Caco-2 (cell line): ENCODE data around the gene UNC5B. TPM values are rescaled to one million over a fixed set of nuclear protein-coding genes. Genes with fewer than 3 reads are reported as not detected.

Experiments
- BruUV-seq: library from RNA; stranded (reverse); fragments of 400-500 nt; replicated peaks from 2 replicates; lab custom pipeline; 2021; lab: Mats Ljungman, UMichigan
- CTCF ChIA-PET: fragments of 300-600 bp; sonication (Branson Sonifier 250); formaldehyde crosslinking; loops from one replicate; lab custom pipeline; 2022; ENCODE audit warnings: antibody characterized with exemption; lab: Charles Lee
- POLR2A ChIA-PET: fragments of 300-600 bp; sonication (Branson Sonifier 250); formaldehyde crosslinking; loops from one replicate; lab custom pipeline; 2022; ENCODE audit warnings: antibody characterized with exemption; lab: Charles Lee
- DNase-seq, 2 experiments: peaks; one replicate each; pipeline versions ENCODE4 v3.0.0 to v3.0.0-alpha.2; 2020 to 2022
- H3K27me3 ChIP-seq: replicated peaks from 2 replicates; pipeline ENCODE4 v1.6.0; 2011; ENCODE audit warnings: low read length; ENCODE audit not compliant: control insufficient read depth, insufficient read depth
- H3K36me3 ChIP-seq: 2 replicates; pipeline ENCODE4 v1.5.1; 2011; ENCODE audit warnings: low read length; ENCODE audit not compliant: control insufficient read depth, insufficient read depth
- H3K4me1 ChIP-seq: fragments of 250-450 bp; sonication (Bioruptor Pico); 2 replicates; pipeline ENCODE4 v1.5.1; 2020; ENCODE audit warnings: mild to moderate bottlenecking
- H3K4me3 ChIP-seq: 2 replicates; pipeline ENCODE4 v1.5.1; 2011; ENCODE audit warnings: low read depth, mild to moderate bottlenecking, control low read depth, low read length
- H3K9me3 ChIP-seq: fragments of 250-450 bp; sonication (Bioruptor Pico); 2 replicates; pipeline ENCODE4 v1.5.1; 2020; ENCODE audit warnings: mild to moderate bottlenecking, moderate library complexity
- H3K27ac Mint-ChIP-seq: one replicate; pipeline ENCODE4 v1.8.0; 2022; ENCODE audit warnings: mixed read lengths; ENCODE audit not compliant: unreplicated experiment
- H3K27me3 Mint-ChIP-seq: one replicate; pipeline ENCODE4 v1.8.0; 2022; ENCODE audit warnings: mixed read lengths; ENCODE audit not compliant: insufficient read depth, unreplicated experiment
- H3K36me3 Mint-ChIP-seq: one replicate; pipeline ENCODE4 v1.8.0; 2022; ENCODE audit warnings: mild to moderate bottlenecking, mixed read lengths; ENCODE audit not compliant: insufficient read depth, unreplicated experiment
- H3K4me1 Mint-ChIP-seq: one replicate; pipeline ENCODE4 v1.8.0; 2022; ENCODE audit warnings: low read depth, mixed read lengths; ENCODE audit not compliant: unreplicated experiment
- H3K4me3 Mint-ChIP-seq: one replicate; pipeline ENCODE4 v1.8.0; 2022; ENCODE audit warnings: mild to moderate bottlenecking, moderate library complexity, mixed read lengths; ENCODE audit not compliant: unreplicated experiment
- H3K9me3 Mint-ChIP-seq: one replicate; pipeline ENCODE4 v1.8.0; 2022; ENCODE audit warnings: mixed read lengths; ENCODE audit not compliant: unreplicated experiment
- intact Hi-C: fragments of 100-400 bp; cut with micrococcal nuclease; formaldehyde crosslinking; loops from one replicate; pipeline ENCODE4 v1.10.0; 2022; ENCODE audit not compliant: unreplicated experiment
- total RNA-seq: library from RNA; stranded (reverse); gene quantifications from 2 replicates; pipeline ENCODE4 v1.2.3, GENCODE V29; 2022
- TF ChIP-seq, protein P1 (sequence below), 2 experiments: fragments of 200-600 bp in 1 of 2; IDR thresholded peaks; 1 replicate in 1 of 2; 2 replicates in 1 of 2; pipeline versions ENCODE4 v1.5.1 to v1.8.0; 2011 to 2022; ENCODE audit warnings: antibody characterized with exemption in 1 of 2, control low read depth in 1 of 2, inconsistent platforms in 1 of 2, low read depth in 1 of 2, low read length in 1 of 2, mild to moderate bottlenecking in 1 of 2, moderate library complexity in 1 of 2; ENCODE audit not compliant: insufficient read depth in 1 of 2, severe bottlenecking in 1 of 2, unreplicated experiment in 1 of 2

Gene UNC5B
- total RNA-seq, 1 experiment from 2014 or later: 22.4 TPM

DNA sequence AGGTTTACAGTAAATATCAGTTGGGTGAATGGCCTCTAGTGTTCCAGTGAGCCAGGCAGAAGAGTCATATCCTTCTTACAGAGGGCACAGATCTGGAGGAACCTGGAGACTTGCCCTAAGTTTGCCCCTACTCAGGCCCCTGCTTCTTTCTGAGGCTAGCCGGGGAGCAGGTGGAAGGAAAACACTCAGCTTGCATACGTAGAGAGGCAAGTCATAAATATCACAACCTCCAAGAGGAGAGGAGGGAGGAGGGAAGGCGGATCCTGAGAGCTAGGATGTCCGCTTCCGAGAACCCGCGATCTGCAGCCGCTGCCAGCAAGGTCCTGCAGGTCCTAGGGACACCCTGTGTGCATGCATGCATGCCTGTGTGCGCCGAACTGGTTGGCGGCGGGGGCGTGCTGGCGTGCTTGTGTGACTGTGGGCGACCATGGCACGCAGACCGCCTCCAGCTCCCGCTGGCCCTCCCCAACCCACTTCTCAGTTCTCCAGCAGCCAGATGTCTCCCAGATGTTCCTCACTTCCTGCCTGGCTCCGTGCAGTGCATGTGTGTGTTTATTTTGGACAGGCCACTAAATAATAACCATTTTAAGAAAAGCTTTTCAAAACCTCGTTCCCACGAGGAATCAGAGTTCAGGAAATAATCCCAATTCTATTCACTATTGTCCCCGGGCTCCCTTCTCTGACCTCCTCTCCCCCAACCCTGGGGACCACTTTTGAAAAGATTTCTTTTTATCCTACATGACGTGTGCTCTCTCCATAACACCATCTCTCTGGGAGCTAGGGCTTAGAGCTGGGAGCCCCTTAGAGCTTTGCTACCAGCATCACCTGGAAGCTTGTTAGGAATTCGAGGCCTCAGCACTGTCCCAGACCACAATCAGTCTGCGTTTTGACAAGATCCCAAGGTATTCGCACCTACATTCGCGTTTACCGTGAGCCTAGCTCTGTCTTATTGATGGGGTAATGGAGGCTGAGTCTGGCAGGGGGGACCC, 32.4 kb downstream of the UNC5B start:
- no peak overlapping the region for H3K4me3 Mint-ChIP-seq
- CTCF ChIA-PET: interaction anchor here (3.9 kb wide), 1 partner anchor 26 kb away, joined by 36 read pairs; no protein-coding TSS in a partner anchor
- no peaks in the 10 kb centered on the region for H3K27me3 Mint-ChIP-seq
- H3K4me1 ChIP-seq: peaks cover 61% of the 10 kb centered on the region
- no peaks in the 10 kb centered on the region for H3K27me3 ChIP-seq
- H3K36me3 Mint-ChIP-seq: peaks cover 4% of the 10 kb centered on the region
- POLR2A ChIA-PET: no interaction called here
- no peaks in the 10 kb centered on the region for H3K9me3 Mint-ChIP-seq
- no peak for DNase-seq
- peak overlapping the region; percentile 90 for H3K27ac Mint-ChIP-seq
- BruUV-seq: no TSS peak
- no peaks in the 10 kb centered on the region for H3K9me3 ChIP-seq
- no peak overlapping the region for H3K4me3 ChIP-seq
- no peaks in the 10 kb centered on the region for H3K36me3 ChIP-seq
- H3K4me1 Mint-ChIP-seq: peaks cover 40% of the 10 kb centered on the region
- intact Hi-C loops: no loop called here
- TF ChIP-seq, protein P1, sequence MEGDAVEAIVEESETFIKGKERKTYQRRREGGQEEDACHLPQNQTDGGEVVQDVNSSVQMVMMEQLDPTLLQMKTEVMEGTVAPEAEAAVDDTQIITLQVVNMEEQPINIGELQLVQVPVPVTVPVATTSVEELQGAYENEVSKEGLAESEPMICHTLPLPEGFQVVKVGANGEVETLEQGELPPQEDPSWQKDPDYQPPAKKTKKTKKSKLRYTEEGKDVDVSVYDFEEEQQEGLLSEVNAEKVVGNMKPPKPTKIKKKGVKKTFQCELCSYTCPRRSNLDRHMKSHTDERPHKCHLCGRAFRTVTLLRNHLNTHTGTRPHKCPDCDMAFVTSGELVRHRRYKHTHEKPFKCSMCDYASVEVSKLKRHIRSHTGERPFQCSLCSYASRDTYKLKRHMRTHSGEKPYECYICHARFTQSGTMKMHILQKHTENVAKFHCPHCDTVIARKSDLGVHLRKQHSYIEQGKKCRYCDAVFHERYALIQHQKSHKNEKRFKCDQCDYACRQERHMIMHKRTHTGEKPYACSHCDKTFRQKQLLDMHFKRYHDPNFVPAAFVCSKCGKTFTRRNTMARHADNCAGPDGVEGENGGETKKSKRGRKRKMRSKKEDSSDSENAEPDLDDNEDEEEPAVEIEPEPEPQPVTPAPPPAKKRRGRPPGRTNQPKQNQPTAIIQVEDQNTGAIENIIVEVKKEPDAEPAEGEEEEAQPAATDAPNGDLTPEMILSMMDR (IDR thresholded peaks at IDR 0.05; ENCODE audit: insufficient read depth in 1 of 2, low read depth in 1 of 2, low read length in 1 of 2, severe bottlenecking in 1 of 2, unreplicated experiment in 1 of 2): no peak

GRCh38 chr10:71245420-71246325, 33.3 kb downstream of the UNC5B start:
- Histone ChIP-seq H3K4me3 (no peak overlapping the region), H3K4me1 (peaks cover 61% of the 10 kb centered on the region), H3K36me3 (no peaks in the 10 kb centered on the region), H3K9me3 (no peaks in the 10 kb centered on the region), H3K27me3 (no peaks in the 10 kb centered on the region)
- Mint-ChIP-seq H3K4me1 (peaks cover 40% of the 10 kb centered on the region), H3K4me3 (peak overlapping the region; percentile 52), H3K27me3 (no peaks in the 10 kb centered on the region), H3K36me3 (peaks cover 4% of the 10 kb centered on the region), H3K27ac (peak overlapping the region; percentile 90), H3K9me3 (no peaks in the 10 kb centered on the region)
- no peak for DNase-seq
- ChIA-PET POLR2A (interaction anchor here (0.6 to 1.4 kb wide), 4 partner anchors 16 to 1333 kb away, joined by 3 to 10 read pairs (median 4); no protein-coding TSS in a partner anchor), CTCF (interaction anchor here (0.6 to 3.9 kb wide), 5 partner anchors 9 to 436 kb away, joined by 5 to 36 read pairs (median 7); no protein-coding TSS in a partner anchor)
- BruUV-seq: no TSS peak
- intact Hi-C loops: loop anchor here (1.0 to 2.0 kb wide), 3 partner anchors 15 to 33 kb away; partner anchors contain the start of gene UNC5B
- TF ChIP-seq, protein P1 (IDR thresholded peaks at IDR 0.05; ENCODE audit: insufficient read depth in 1 of 2, low read depth in 1 of 2, low read length in 1 of 2, severe bottlenecking in 1 of 2, unreplicated experiment in 1 of 2): no peak
